Stimulated activated CD8-positive, alpha-beta memory T cell treated with anti-CD3 and anti-CD28 coated beads, Interleukin-4, amount 100 ng/mL, for 4 hours (primary cell): Measurements from ENCODE around the gene CRELD2.

ENCODE experiments used
- DNase-seq, 2 donors: peaks; one replicate each; pipeline ENCODE4 v3.0.0-alpha.2; 2020; ENCODE audit warnings: low read depth in 2 of 2, low spot score in 1 of 2

The CRELD2 gene

DNA sequence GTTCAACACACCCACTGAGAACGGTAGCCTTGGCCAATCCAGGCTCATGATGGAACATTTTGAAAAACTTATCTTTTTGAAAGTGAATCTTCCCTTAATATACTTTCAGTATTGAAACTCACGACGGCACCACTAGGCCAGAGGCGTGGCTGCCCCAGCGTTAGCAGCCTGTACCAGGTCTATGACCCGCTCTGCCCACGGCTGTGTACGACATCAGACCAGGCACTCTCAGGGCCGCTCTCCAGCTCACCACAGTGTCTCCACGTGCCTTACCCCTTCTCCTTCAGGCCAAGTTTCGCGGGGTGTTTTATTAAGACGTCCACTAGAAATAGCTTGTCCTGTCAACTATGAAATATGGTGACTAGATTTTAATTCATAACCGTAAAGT lies 31.4 kb upstream of the CRELD2 start:
- no peak for DNase-seq

DNA sequence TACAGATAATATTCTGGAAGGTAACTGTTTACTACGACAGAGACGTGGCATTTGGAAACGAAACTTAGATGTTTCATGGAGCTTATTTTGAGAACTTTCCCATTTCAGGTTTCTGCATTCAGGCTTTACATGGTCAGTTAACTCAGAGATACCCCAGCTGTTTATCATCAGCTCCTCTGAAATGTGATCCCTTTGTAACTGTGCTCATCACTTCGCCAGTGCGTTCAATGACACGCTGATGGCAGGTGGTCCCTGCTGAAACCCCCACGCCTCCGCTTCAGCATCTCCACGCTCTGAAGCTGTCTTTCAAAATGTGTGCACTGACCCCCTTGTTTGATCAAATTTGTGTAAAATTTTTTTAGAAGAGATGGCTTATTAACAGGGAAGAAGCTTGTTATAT lies 30.7 kb upstream of the CRELD2 start:
- DNase-seq = no peak

DNA sequence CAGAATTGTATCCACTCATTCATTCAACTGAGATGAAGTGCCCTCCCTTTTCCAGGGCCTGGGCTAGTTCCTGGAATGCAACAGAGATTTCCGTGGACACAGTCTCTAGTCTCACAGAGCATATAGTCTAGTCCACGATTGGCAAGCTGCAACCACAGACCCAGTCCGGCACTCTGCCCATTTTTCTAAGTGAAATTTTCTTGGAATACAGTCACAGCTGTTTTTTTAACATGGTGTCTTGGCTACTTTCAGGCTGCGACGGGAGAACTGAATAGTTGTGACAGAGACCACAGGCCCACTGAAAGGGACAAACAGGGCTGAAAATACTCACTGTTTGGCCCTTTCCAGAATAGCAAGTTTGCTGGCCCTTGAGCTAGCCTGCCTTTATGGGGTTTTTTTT lies 29.4 kb upstream of the CRELD2 start:
- DNase-seq = no peak

DNA sequence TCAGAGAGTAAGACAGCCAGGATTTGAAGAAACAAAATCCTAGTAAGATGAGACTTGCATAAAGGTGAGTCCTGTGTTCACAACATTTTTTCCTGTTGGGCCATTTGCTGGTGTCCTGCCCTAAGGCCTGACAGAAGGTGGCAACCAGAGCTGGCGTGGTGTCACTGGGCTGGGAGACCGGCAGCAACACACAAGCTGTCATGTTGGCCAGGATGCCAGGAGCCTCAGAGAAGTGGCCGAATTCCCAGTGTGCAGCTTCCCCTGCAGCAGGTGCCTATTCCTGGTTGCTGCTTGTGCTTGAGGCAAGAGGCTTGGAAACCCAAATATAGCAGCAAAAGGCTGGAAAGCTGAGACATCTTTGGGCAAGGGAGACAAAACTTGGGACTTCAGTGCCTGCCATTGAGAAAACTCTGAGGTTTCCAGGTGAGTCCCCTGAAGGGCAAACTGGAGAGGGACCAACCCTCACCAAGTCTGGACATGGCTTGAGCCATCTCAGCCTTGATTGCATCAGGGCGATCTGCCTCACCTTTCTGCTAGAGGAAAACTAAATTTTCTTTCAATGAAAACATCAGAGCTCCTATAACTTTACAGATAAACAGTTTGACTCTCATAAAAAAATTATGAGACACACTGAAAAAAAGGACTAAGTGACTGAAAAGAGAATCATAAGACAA lies 26.1 kb upstream of the CRELD2 start:
- DNase-seq = no peak

DNA sequence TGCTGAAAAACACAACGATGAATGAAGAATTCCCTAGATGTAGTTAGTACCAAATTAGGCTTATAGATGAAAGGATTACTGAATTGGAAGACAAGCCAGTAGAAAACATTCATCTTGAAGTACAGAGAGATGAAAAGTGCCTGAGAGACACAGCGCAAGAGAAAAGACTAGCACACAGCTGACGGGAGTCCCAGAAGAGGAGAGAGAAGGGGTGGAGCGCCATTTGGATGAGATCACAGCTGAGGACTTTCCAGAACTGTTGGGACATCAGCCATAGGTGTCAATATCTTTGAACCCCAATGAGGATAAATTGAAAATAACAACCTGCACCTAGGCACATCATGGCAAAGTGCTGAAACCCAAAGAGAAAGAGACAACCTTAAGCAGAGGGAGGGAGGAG lies 25.4 kb upstream of the CRELD2 start:
- DNase-seq = no peak

- no peak for DNase-seq
Observed at GRCh38 chr22:49894322-49895054, 23.9 kb upstream of the CRELD2 start.

GRCh38 chr22:49896201-49896600 lies 22.2 kb upstream of the CRELD2 start:
- DNase-seq = no peak

DNA sequence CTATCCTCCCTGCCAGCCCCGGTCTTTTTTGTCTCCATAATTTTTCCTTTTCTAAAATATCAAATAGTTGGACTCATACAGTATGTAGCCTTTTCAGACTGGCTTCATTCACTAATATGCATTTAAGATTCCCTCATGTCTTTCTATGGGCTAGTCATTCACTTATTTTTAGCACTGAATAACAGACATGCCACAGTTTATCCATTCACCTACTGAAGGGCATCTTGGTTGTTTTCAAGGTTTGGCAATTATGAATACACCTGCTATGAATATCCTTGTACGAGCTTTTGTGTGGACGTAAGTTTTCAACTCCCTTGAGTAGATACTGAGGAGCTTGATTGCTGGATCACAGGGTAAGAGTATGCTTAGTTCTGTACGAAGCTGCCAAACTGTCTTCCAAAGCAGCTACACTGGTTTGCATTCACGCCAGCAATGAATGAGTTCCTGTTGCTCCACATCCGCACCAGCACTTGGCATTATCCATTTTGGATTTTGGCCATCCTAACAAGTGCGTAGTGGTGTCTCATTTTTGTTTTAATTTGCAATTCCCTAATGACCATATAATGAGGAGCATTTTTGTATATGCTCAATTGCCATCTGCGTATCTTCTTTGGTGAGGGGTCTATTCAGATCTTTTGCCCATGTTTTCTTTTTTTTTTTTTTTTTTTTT lies 21.3 kb upstream of the CRELD2 start:
- DNase-seq = no peak

GRCh38 chr22:49899530-49899929 lies 18.9 kb upstream of the CRELD2 start:
- DNase-seq = no peak

GRCh38 chr22:49900441-49901230 lies 17.8 kb upstream of the CRELD2 start:
- DNase-seq = no peak

- no peak for DNase-seq
Observed at GRCh38 chr22:49901457-49901856, 17.0 kb upstream of the CRELD2 start.

- DNase-seq = no peak
Observed at GRCh38 chr22:49903322-49904039, 15.0 kb upstream of the CRELD2 start.

DNA sequence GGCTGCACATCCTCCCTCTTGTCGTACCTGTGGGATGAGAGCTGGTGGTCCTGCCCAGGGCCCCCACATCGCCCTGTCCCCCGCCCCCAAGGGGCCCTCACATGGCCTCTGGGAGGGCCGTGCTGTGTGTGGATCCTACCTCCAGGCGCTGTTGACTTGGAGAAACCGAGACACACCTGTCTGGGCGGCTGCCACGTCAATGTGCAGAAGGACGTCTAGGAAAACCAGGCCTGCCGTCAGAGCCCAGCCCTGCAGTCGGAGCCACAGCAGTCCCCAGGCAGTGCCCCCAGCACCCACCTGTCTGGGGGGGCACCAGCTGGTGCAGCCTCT lies 14.4 kb upstream of the CRELD2 start:
- no peak for DNase-seq

GRCh38 chr22:49905465-49905864 lies 13.0 kb upstream of the CRELD2 start:
- DNase-seq = no peak

- DNase-seq = no peak
Observed at GRCh38 chr22:49906071-49906798, 12.2 kb upstream of the CRELD2 start.

GRCh38 chr22:49906799-49907290 lies 11.6 kb upstream of the CRELD2 start:
- DNase-seq = no peak

GRCh38 chr22:49907807-49908206 lies 10.6 kb upstream of the CRELD2 start:
- DNase-seq = no peak

DNA sequence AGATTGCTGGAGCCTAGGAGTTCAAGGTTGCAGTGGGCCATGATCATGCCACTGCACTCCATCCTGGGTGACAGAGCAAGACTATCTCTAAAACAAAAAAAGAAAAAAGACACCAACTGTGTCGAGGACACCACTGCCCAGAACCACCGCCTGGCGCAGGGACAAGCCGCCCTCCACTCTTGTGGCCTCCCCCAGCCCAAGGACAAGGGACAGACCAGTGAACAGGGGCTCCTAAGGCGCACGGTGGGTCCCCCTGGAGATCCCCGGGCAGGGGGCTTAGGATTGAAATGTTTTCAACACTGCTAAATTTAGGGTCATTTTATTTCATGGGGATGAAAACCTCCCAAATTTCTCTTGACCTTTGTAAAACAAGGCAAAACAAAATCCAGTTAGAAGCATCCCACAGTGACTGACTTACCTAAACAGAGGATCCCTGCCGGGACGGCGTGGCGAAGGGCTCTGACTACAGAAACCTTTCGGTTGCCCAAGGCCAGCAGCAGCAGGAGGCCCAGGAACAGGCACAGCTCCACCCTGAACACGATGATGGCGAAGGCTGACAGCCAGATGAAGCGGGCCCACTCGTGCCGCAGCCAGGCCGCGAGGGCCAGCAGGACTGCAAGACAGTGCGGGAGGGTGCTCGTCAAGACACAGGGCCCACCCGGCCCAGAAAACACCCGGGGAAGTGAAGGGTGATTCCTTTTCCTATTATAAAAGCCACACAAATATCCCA lies 8.8 kb upstream of the CRELD2 start:
- DNase-seq = no peak
